Measurements from ENCODE around the gene CIBAR2.

Gene CIBAR2

DNA sequence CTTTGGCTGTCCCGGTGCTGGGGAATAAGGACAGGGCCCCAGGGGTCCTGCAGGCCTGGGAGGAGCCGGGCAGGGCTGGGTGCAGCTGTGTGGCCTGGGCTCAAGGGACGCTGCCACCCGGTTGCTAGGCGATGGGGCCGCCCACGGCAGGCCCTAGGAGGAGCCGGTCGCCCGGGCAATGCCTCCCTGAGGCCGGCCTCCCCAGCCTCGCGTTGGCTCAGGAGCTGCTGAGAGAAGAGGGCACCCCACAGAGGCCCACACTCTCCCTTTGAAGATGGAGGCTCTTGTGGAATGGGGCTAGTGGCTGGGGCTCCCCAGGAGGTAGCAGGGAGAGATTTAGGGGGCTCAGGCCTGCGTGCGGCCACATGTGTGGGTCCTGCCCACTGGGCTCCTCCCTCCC is at the start of gene CIBAR2:
CIBAR2 (minus strand) TSS at position 109 of the 400 bp plus-strand sequence. CDS start 120 bp downstream, outside the sequence.
- no peak for DNase-seq (ENCODE audit: extremely low read depth in 1 of 2, low read depth in 1 of 2)

GRCh38 chr16:85159179-85159980 is 47.1 kb upstream of the CIBAR2 start:
- no peak for DNase-seq (ENCODE audit: extremely low read depth in 1 of 2, low read depth in 1 of 2)

DNA sequence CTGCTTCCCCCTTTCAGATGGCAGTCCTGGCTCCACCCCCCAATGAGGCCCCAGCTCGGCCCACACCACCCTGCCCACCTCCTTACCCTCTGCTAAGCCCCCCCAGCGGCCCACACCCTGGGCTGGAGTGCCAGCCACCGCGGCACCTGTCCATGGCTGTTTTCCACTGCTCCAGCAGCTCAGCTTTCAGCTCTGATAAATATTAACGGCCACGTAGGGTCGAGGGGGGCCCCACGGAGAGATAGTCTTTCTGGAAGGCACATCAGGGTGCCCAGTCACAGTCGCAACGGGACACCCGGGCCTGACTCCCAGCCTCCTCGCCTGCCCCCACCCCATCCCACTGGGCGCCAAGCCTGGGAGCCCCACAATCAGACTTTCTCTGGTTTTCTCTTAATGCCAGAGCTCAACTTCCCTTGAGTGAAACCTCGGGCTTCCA is 46.5 kb upstream of the CIBAR2 start:
- no peak for DNase-seq (ENCODE audit: extremely low read depth in 1 of 2, low read depth in 1 of 2)

GRCh38 chr16:85157813-85158742 is 45.8 kb upstream of the CIBAR2 start:
- DNase-seq (ENCODE audit: extremely low read depth in 1 of 2, low read depth in 1 of 2), result no peak

DNA sequence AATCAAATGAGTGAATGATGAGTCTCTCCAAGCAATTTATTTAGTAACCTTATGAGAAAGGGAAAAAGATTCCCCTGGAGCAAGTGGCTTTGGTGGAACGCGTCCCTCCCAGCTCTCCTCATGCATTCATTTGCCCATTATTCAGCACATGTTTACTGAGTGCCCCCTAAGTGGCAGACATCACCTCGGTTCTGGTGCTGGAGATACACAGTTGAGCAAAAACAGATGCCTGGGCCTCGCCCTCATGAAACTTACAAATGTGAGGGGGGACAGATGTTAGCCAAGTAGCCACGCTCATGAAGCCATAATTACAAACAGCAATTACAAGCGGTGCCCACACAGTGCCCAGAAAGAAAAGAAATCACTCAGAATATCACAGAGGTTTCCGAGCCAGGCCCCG is 45.1 kb upstream of the CIBAR2 start:
- DNase-seq (ENCODE audit: extremely low read depth in 1 of 2, low read depth in 1 of 2), result no peak

- no peak for DNase-seq (ENCODE audit: extremely low read depth in 1 of 2, low read depth in 1 of 2)
Measured at GRCh38 chr16:85156869-85157268, 44.6 kb upstream of the CIBAR2 start.

DNA sequence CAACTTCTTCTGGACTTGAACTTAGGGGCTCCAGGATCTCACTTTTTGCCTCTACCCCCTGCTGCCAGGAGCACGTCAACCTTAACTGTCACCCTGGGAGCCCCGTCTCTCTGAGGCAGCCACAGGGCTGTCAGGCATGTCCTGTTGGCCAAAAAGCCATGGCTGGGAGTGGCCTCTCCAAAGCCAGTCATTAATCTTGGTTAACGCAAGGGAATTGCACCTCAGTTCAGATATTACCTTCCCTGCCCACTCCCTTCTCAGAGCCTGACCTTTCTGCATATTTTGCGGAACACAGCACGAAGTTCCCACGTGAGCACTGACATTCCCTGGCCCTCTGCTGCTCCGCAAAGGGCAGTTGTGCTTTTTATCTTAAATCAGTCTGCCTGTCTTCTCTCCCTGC is 44.2 kb upstream of the CIBAR2 start:
- DNase-seq (ENCODE audit: extremely low read depth in 1 of 2, low read depth in 1 of 2), result no peak

DNA sequence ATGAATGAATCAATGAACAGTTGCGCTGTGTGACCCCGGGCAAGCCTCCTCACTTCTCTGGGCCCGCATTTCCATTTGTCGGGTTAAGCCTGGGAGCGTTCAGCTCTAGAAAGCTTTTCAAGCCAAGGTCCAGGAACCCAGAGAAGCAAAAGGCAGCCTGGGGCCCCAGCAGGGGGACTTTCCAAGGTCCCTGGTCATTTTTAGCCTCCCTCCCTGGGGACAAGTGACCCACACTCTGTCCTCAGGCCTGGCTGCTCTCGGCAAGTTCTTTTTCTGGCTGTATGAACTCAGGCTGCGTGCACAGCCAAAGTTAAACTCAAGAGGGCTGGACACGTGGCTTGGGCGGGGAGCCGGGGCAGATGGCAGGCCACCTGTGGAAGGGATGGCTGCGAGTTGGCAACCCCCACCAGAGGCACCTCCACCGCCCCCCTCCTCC is 41.4 kb upstream of the CIBAR2 start:
- DNase-seq (ENCODE audit: extremely low read depth in 1 of 2, low read depth in 1 of 2), result no peak

- DNase-seq (ENCODE audit: extremely low read depth in 1 of 2, low read depth in 1 of 2), result no peak
Measured at GRCh38 chr16:85153046-85153445, 40.8 kb upstream of the CIBAR2 start.

DNA sequence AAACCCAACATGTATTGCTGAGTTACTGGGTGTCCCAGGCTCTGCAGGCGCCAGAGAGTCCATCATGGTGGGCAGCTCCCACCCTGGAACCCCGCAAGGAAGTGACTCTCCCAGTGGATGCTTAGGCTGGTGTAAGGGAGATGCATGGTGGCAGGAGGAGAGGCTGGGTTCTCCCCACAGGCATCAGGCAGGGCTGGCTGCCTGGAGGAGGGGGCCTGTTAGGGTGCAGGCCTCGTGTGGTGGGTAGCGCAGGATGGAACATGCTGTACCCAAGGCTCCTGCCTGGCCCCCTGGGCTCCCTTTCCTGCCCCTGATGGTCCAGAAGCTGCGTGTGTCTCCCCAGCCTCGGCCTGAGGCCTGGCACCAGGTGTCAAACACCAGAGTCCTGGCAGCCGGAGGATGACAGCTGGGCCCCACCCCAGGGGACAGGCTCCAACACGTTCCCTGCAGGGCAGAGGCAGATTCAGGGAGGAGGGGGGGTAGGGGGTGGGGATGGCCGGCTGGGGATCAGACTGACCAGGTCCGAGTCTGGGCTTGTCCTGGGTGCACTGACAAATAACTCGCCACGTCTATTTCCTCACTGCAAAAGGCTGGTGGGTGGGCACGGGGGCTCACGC is 40.2 kb upstream of the CIBAR2 start:
- DNase-seq (ENCODE audit: extremely low read depth in 1 of 2, low read depth in 1 of 2), result no peak

DNA sequence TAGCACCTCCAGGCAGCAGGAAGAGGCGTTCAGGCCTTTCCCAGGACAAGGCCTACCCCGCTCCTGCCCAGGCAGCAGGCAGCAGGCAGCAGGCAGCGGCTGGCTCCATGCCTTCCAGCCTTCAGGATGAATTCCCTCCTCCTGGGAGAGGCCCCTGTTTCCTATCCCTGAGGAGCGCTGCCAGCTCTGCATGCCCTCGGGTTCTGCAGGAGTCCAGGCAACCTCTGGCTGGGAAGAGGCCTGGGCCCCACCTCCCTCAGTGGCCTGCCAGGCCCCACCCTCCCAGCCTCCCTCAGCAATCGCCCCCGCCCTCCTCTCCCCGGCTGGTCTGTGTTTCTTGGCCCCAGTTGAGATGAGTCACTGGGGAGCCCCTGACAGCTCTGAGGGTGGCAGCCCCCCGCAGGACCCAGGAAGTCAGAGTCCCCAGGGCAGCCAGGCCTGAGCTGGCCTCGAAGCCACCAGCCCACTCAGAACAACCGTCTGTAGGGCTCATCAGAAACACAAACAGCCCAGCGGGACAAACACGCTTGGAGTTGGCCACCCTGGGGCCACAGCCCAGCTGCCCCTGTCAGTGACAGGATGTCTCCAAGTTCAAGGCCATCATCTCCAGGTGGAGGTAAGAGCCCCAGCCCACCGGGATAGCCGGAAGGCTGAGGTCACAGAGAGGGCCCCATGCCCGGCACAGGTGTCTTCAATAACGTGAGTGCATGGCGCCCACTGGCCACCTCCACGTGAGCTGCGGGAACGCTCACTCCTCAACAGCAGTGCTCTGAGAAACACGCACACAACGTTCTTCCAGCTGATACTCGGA is 39.5 kb upstream of the CIBAR2 start:
- DNase-seq (ENCODE audit: extremely low read depth in 1 of 2, low read depth in 1 of 2), result no peak

DNA sequence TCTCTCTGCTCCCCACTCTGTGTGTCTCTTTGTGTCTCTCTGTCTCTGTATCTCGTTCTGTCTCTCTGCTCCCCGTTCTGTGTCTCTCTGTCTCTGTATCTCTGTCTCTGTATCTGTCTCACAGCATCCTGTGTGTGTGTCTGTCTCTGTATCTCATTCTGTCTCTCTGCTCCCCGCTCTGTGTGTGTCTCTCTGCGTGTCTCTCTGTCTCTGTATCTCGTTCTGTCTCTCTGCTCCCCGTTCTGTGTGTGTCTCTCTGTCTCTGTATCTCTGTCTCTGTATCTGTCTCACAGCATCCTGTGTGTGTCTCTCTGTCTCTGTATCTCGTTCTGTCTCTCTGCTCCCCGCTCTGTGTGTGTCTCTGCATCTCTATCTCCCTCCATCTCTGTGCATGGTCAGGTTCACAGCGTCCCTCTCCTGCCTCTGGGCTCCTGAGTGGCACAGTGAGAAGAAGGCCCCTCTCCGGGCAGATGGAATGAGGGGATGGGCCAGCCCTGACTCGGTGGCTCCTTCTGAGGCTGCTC is 38.9 kb upstream of the CIBAR2 start:
- DNase-seq (ENCODE audit: extremely low read depth in 1 of 2, low read depth in 1 of 2), result no peak

DNA sequence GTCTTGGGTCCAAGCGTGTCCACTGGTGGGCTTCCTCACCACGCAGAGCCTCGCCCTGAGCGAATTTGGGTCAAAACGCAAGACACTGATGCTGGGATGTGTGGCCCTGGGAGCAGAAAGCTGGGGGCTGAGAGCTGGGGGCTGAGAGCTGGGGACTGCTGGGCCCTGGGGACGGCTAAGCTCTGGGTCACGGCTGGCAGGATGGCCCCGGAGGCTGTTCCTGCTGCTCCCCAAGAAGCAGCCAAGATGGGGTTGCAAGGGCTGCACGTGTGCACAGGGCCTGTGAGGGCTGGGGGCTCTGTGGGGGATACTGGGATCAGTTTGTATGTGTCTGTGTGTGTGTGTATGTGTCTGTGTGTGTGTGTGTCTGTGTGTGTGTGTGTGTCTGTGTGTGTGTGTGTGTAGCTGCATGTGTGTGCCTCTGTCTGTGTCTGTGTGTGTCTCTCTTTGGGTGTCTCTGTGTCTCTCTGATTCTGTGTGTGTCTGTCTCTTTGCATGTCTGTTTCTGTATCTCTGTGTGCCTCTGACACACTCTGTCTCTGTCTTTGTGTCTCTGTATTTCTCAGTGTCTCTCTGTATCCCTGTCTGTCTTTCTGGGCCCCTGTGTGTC is 38.2 kb upstream of the CIBAR2 start:
- no peak for DNase-seq (ENCODE audit: extremely low read depth in 1 of 2, low read depth in 1 of 2)

DNA sequence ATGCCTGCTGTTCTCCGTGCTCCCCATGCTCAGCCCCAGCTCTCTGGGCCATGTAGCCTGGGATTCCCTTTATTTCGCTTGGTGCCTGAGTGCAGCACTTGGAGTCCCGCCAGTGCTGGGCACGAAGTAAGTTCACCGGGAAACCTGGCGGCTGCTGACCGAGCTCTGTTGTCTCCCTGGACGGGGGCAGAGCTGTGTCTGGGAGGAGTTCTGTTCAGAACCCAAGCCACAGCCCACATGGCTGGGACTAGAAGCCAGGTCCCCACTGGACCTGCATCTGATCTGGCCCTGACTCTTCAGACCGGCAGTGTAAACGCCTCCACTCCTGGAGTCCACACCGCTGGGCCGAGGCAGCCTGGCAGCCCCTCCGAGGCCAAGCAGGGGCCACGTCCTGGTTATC is 37.5 kb upstream of the CIBAR2 start:
- DNase-seq (ENCODE audit: extremely low read depth in 1 of 2, low read depth in 1 of 2), result no peak

DNA sequence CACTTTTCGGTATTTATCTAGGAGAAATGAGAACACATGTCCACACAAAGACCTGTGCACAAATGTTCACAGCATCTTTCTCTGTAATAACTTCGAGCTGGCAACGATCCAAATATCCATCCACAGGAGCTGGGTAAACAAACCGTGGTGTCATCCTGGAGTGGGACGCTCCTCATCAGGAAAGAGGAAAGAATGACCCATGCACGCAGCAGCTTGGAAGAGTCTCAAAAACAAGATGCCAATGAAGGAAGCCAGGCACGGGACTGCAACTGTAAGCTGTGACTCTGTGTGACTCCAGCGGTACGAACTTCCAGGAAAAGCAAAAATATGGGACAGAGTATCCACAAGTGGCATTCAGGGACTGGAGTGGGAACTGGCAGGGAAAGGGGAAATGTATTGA is 36.7 kb upstream of the CIBAR2 start:
- DNase-seq (ENCODE audit: extremely low read depth in 1 of 2, low read depth in 1 of 2), result no peak

- no peak for DNase-seq (ENCODE audit: extremely low read depth in 1 of 2, low read depth in 1 of 2)
Measured at GRCh38 chr16:85146922-85147651, 34.8 kb upstream of the CIBAR2 start.

DNA sequence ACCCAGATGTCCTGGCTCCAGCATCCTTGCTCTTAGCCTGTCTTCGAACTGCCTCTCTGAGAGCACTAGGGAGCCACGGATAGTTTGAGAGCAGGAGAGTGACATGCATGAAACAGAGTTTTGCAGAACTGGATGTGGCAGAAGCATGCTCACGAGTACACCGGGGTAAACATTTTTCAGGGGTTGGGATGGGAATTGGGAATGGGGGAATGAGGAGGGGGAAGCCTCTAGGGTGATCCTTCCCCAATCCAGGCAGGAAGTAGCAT is 34.2 kb upstream of the CIBAR2 start:
- DNase-seq (ENCODE audit: extremely low read depth in 1 of 2, low read depth in 1 of 2), result no peak

DNA sequence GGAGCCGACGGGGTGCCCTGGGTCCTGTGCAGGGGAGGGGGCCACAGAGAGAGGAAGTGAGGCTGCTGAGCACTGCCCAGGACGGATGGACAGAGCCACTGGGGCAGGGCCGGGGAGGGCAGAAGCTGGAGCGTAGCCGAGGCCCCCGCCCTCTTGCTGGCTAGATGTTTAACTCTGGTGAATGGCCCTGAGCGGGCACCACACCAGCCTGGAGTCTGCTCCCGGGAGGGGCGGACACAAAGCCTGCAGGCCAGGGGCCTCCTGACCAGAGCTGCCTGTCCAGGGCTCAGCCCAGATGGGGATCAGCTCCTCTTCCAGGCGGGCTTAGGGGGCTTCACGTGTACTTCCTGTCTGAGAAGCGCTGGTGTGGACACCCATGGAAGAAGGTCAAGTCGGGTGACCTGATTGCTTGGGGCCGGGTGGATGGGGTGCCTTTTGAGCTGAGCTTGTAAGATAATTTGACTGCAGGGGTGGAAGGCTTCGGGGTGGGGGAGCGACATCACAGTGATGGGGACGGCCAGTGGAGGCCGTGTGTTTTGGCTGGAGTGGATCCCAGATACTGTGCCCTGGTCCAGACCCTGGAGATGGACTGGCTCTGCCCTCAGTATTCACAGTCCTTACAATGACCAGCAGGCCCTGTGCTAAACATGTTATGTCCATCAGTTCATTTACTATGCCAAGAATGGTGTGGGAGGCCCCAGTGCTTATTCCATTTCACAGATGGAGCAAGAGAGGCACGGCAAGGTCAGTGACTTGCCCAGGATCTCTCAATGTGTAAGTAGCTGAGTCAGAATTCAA is 33.7 kb upstream of the CIBAR2 start:
- DNase-seq (ENCODE audit: extremely low read depth in 1 of 2, low read depth in 1 of 2), result no peak

GRCh38 chr16:85145188-85145587 is 32.9 kb upstream of the CIBAR2 start:
- no peak for DNase-seq (ENCODE audit: extremely low read depth in 1 of 2, low read depth in 1 of 2)
